DMS114 treated with DMSO at 0.1 percent for 48 hours (cell line): ENCODE measurements around the gene ATAD2B.
"Not testable (repeated sequence)": the region's sequence is repeated elsewhere in the genome, so short reads cannot be mapped to it uniquely, and the experiment has no call there.

Experiments used
- DNase-seq: peaks from one replicate; lab custom pipeline; 2025; ENCODE audit not compliant: unreplicated experiment; lab: John Stamatoyannopoulos, UW

ATAD2B gene

DNA sequence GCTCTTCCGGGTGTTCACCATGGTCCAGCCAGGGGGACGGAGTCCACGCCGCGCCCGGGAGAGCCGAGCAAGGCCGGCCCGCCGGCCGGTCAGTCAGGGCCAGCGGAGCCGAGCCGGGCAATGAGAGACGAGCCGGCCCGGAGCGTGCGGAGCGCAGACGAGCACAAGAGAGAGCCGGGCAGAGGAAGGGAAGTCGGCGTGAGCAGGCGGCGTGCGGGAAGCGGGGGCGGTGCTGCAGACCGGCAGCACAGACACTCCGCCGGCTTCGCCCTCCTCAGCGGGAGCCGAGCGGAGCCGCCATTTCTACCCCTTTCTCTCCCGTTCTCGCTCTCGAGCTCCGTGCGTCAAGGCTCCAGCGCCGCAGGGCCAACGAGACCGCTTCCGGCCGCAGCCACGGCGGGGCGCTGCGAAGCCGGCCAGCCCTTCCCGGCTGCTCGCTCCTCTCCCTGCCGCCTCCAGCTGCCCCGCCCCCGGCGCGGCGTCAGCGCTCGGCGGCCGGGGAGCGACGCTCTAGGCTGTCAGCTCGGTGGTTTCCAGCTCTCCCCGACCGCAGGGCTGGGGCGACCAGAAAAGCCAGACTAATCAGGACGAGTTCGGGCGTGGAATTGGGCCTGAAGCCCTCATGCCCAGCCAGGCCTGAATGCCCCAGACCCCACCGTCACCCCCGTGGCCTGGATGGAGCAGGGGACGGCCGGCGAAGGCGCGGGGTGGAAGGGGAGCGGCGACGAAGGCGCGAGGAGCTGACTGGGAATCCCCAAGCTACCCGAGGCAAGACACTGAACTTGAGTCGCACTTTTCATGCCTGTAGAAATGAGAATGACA lies at the start of gene ATAD2B:
Gene ATAD2B, minus strand, starts transcription at position 374 of the 822 bp plus-strand sequence. Its CDS starts 353 bp downstream, at position 21.
- DNase-seq, result peak; percentile 85

DNA sequence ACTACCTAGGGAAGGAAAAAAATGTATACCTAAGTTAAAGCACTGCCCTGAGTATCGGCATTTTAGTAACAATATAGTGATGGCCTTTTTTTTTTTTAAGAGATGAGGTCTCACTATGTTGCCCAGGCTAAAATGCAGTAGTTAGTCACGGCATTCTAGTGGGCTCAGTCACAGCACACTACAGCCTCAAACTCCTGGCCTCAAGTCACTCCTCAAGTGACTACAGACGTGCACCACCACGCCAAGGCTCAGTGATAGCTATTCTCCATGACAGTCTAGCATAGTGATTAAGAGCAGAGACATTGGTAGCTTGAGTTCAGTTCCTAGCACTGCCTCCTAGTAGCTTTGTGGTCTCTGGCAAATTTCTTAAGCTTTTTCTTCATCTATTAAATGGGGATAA lies 40.9 kb upstream of the ATAD2B start:
- no peak for DNase-seq

DNA sequence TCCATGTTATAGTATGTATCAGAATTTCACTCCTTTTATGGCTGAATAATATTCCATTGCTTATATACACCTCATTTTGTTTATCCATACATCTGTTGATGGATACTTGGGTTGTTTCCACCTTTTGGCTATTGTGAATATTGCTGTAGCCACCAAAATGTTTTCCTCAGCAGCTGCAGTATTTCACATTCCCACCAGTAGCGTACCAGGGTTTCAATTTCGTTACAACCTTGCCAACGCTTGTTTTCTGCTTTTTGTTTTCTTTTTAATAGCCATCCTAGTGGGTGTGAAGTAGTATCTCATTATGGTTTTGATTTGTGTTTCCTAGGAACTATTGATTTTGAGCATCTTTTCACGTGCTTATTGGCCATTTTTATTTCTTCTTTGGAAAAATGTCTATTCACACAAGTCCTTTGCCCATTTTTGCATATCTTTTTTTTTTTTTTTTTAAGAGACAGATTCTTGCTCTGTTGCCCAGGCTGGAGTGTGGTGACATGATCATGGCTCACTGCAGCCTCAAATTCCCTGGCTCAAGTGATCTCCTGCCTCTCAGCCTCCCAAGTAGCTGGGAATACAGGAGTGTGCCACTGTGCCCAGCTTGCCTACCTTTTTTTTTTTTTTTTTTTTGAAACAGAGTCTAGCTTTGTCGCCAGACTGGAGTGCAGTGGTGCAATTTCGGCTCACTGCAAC lies 27.5 kb upstream of the ATAD2B start:
- DNase-seq, result no peak

- no peak for DNase-seq
Measured at GRCh38 chr2:23953625-23954024, 26.7 kb upstream of the ATAD2B start.

DNA sequence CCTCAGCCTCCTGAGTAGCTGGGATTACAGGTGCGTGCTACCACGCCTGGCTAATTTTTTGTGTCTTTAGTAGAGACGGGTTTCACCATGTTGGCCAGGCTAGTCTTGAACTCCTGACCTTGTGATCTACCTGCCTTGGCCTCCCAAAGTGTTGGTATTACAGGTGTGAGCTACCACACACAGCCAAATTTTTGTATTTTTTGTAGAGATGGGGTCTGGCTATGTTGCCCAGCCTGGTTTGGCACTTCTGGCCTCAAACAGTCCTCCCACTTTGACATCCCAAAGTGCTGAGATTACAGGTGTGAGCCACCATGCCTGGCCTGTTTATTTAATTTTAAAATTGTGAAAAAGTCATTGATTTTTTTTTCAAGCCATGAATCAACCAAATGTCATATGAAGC lies 25.6 kb upstream of the ATAD2B start:
- not testable (repeated sequence) for DNase-seq

- DNase-seq, result no peak
Measured at GRCh38 chr2:23947350-23947749, 20.4 kb upstream of the ATAD2B start.

- DNase-seq, result no peak
Measured at GRCh38 chr2:23944976-23945375, 18.1 kb upstream of the ATAD2B start.

DNA sequence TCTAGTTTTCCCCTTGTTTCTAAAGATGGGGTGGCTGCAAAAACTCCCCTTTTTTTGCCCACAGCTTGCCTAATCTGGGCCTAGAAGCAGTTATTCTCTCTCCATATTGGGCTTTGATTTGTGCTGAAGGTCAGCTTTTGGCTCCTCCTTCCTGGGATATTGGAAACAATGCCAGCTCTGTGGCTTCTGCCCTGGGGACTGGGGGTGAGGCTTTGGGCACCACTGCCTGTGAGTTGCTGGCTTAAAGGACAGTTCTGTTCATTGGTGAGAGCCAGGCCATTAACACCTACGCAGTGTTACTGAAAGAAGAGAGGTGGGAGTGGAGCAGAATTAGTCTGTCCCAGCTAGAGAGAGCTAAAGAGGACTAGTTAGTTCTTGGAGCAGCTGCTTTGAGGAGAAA lies 17.6 kb upstream of the ATAD2B start:
- no peak for DNase-seq

- DNase-seq, result no peak
Measured at GRCh38 chr2:23943666-23944065, 16.7 kb upstream of the ATAD2B start.

DNA sequence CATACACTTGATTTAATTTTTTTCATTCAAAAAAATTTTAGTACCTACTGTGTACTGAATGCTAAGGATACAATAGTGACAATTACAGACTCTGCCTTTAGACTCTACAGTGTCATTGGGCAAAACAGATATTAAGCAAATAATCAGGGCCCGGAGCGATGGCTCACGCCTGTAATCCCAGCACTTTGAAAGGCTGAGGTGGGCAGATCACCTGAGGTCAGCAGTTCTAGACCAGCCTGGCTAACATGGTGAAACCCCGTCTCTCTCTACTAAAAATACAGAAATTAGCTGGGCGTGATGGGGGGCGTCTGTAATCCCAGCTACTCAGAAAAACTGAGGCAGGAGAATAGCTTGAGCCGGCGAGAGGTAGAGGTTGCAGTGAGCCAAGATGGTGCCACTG lies 14.7 kb upstream of the ATAD2B start:
- DNase-seq, result no peak

GRCh38 chr2:23940718-23941620 lies 14.0 kb upstream of the ATAD2B start:
- DNase-seq, result no peak

DNA sequence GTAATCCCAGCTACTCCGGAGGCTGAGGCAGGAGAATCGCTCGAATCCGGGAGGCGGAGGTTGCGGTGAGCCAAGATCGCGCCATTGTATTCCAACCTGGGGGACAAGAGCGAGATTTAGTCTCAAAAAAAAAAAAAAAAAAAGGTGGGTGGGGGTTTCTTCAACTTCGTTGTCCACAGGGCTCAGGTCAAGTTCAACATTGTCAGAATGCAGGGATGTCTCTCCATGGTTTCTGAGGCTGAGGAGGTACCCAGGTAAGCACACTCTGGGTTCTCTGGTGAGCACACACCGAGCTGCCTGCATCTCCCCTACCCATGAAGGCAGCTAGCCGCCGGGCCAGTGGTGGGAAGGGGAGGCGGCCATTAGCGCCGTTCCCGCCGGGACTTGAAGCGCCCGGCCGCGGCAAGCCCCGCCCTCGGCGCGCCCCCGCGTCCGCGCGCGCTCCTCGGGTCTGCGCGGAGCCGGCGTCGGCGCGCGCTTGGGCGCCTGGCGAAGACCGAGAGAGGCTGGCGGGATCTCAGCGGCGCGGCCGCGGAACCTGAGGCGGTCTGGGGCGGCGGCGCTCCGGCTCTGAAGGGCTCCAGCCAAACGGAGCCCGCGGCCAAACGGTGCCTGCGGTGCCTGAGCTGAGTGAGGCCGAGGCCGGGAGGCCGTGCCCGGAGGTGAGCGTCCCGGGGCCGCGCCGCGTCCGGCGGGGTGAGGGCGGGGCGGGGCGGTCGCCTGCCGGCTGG lies 13.2 kb upstream of the ATAD2B start, which contains the start of gene UBXN2A:
Gene UBXN2A, plus strand, starts transcription at position 477 of the 731 bp plus-strand sequence. CDS start 17,852 bp downstream, outside the sequence.
- DNase-seq, result peak; percentile 61

DNA sequence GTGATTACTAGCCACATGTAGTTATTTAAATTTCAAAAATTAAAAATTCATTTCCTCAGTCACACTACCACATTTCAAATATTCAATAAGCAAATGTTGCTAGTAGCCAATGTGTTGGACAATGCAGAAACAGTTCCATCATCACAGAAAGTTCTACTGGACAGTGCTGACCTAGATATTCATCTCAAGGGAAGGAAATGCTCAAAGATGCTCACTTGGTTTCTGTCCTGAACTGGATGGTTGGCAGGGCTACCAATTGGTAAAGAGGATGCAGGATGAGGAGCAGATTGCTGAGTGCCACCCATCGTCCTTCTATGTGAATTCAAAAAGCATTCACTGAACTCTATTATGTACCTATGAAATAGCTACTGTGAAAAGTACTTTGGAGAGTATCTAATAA lies 7.3 kb upstream of the ATAD2B start:
- DNase-seq, result no peak

DNA sequence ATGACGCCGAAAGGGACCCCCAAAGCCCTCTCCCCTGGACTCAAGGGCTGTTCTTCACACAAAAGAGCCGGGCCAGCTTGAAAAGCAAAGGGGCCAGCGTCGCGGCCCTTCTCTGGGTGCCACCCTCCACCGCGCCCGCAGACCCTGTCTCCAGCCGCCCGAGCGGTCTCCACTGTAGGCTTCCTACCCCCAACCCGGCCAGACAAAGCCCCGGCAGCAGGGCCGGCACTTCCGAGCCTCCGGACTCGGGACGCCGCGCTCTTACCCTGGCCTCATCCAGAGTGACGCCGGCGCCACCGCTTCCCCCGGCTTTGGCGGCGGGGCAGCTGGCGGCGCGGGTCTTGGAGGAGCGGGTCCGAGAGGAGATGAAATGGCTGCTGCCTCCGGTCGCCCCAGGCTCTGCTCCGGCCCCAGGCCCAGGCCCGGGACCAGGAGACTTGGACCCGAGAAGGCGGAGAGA lies 603 bp downstream of the ATAD2B start:
- no peak for DNase-seq

- no peak for DNase-seq
Measured at GRCh38 chr2:23925702-23926289, 1.1 kb downstream of the ATAD2B start.

- no peak for DNase-seq
Measured at GRCh38 chr2:23924589-23925359, 2.1 kb downstream of the ATAD2B start.

DNA sequence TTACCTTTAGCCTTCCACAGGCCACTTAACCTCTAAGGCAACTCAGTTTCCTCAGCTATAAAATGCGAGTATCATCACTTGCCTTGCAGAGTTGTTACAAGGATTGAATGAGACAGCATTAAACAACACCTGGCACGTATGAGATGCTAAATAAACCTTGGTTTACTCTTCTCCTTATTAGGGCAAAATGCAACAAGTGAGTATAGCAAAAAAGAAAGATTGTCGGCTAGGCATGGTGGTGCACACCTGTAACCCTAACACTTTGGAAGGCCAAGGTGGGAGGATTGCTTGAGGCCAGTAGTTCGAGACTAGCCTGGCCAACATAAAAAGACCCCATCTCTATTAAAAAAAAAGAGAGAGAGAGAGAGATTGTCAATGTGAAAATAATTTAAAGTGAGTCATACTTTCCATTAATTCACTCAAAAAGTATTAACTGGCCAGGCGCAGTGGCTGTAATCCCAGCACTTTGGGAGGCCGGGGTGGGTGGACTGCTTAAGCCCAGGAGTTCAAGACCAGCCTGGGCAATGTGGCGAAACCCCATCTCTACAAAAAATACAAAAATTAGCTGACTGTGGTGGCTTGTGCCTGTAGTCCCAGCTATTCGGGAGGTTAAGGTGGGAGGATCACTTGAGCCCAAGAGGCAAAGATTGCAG lies 8.0 kb downstream of the ATAD2B start:
- no peak for DNase-seq

DNA sequence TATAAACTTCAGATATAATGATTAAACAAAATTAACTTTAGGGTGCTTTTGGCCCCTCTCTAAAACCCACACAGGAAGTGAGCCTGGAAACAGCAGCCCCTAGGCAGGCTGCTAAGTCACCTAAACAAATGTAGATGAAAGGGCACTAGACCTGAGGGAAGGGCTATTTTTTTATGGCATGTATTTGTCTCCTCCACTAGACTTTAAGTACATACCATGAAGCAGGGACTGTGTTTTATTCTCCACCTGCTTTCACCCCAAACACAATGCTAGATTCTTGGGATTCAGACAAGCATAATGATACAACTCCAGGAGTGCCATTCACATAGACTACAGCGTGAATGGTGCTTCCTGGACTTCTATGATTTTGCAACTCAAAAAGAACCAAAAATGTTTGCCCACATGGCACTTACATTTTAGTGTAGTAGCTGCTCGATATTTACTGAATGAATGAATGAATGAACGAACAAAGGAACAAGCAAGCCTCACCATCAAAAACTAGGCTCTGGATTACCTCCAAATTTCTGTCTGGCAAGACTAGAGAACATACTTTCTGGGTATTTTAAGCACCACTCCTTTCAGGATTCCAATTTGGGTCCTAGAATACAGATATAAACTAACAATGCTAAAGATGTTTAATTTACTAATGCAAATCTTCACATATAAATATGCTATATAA lies 10.1 kb downstream of the ATAD2B start:
- DNase-seq, result no peak
